H1 (cell line): ENCODE measurements around the gene CD163. TPM values are rescaled to one million over a fixed set of nuclear protein-coding genes. Genes with fewer than 3 reads are reported as not detected.

Experiments used
- polyA plus RNA-seq, 7 experiments: library from polyadenylated mRNA; depleted of rRNA in 3 of 7; stranded (reverse) in 5 of 7; unstranded in 2 of 7; fragments of >200 nt in 5 of 7; fragments of 200-250 nt in 2 of 7; gene quantifications; 1 replicate in 5 of 7; 2 replicates in 1 of 7; 4 replicates in 1 of 7; pipeline versions ENCODE4 v1.2.1 to v1.2.3, GENCODE V29; 2011 to 2013; ENCODE audit warnings: missing spikeins in 2 of 7, mixed read lengths in 2 of 7
- total RNA-seq: library from RNA; stranded (reverse); fragmentation: NEBNext Ultra II Directional; extraction: Animal tissue kit (Norgen Biotek cat#: 25700); gene quantifications from 2 replicates; pipeline ENCODE4 v1.2.1, GENCODE V29; 2021

The CD163 gene
- total and polyA plus RNA-seq, 2 of the 8 experiments (the other 6 are each of a cell fraction or from before 2014, with no cell fraction given): 0.02 TPM; not detected in 1

Other genes with a start within 250 kb of the CD163 start
- not detected in 2 replicates for gene ACSM4, start 199.7 kb downstream of the CD163 start, total RNA-seq
- not detected in 2 replicates for gene ACSM4, start 199.7 kb downstream of the CD163 start, polyA plus RNA-seq (2011; rRNA removed)
- gene CD163L1, start 59.6 kb downstream of the CD163 start, total RNA-seq: 0.22 and 0.92 TPM in 2 replicates
- 0.03 and 0.11 TPM in 2 replicates for gene CD163L1, start 59.6 kb downstream of the CD163 start, polyA plus RNA-seq (2011; rRNA removed)
- gene APOBEC1, start 162.1 kb upstream of the CD163 start, total RNA-seq: not detected in 2 replicates
- gene APOBEC1, start 162.1 kb upstream of the CD163 start, polyA plus RNA-seq (2011; rRNA removed): not detected in 2 replicates
- 12.6 and 16.8 TPM in 2 replicates for gene GDF3, start 192.0 kb upstream of the CD163 start, total RNA-seq
- gene GDF3, start 192.0 kb upstream of the CD163 start, polyA plus RNA-seq (2011; rRNA removed): 4.1 and 4.3 TPM in 2 replicates
- 1.2 and 1.6 TPM in 2 replicates for gene DPPA3, start 207.7 kb upstream of the CD163 start, total RNA-seq
- gene DPPA3, start 207.7 kb upstream of the CD163 start, polyA plus RNA-seq (2011; rRNA removed): 0.11 and 0.30 TPM in 2 replicates
- gene CLEC4C, start 243.6 kb upstream of the CD163 start, total RNA-seq: 0.76 TPM in 1 of 2 replicates, not detected in the other
- 0.13 TPM in 1 of 2 replicates, not detected in the other for gene CLEC4C, start 243.6 kb upstream of the CD163 start, polyA plus RNA-seq (2011; rRNA removed)